DMS114 treated with DMSO at 0.1 percent for 48 hours (cell line): Measurements from ENCODE around the gene FAM117B.
"Not testable (repeated sequence)": the region's sequence is repeated elsewhere in the genome, so short reads cannot be mapped to it uniquely, and the experiment has no call there.

Experiments
- DNase-seq: peaks from one replicate; lab custom pipeline; 2025; ENCODE audit not compliant: unreplicated experiment; lab: John Stamatoyannopoulos, UW

FAM117B gene

GRCh38 chr2:202700075-202700901, 65.5 kb downstream of the FAM117B start:
- no peak for DNase-seq

- no peak for DNase-seq
Measured at GRCh38 chr2:202703091-202703490, 68.3 kb downstream of the FAM117B start.

GRCh38 chr2:202704248-202704647, 69.5 kb downstream of the FAM117B start:
- DNase-seq = no peak

- DNase-seq = no peak
Measured at GRCh38 chr2:202705446-202706020, 70.8 kb downstream of the FAM117B start.

- DNase-seq = not testable (repeated sequence)
Measured at GRCh38 chr2:202714971-202715935, 80.5 kb downstream of the FAM117B start.

- DNase-seq = no peak
Measured at GRCh38 chr2:202716114-202716718, 81.4 kb downstream of the FAM117B start.

- DNase-seq = no peak
Measured at GRCh38 chr2:202716953-202717597, 82.3 kb downstream of the FAM117B start.

- DNase-seq = no peak
Measured at GRCh38 chr2:202717598-202718310, 83.0 kb downstream of the FAM117B start.

GRCh38 chr2:202718614-202719013, 83.8 kb downstream of the FAM117B start:
- DNase-seq = no peak

- DNase-seq = no peak
Measured at GRCh38 chr2:202720226-202720625, 85.5 kb downstream of the FAM117B start.

GRCh38 chr2:202721621-202722020, 86.9 kb downstream of the FAM117B start:
- DNase-seq = no peak

- no peak for DNase-seq
Measured at GRCh38 chr2:202723746-202724145, 89.0 kb downstream of the FAM117B start.

- no peak for DNase-seq
Measured at GRCh38 chr2:202726070-202726469, 91.3 kb downstream of the FAM117B start.

- DNase-seq = no peak
Measured at GRCh38 chr2:202736826-202737225, 102.1 kb downstream of the FAM117B start.

GRCh38 chr2:202743613-202744012, 108.8 kb downstream of the FAM117B start:
- no peak for DNase-seq

- no peak for DNase-seq
Measured at GRCh38 chr2:202749477-202749876, 114.7 kb downstream of the FAM117B start.

- DNase-seq = no peak
Measured at GRCh38 chr2:202750763-202751427, 116.1 kb downstream of the FAM117B start.

- DNase-seq = no peak
Measured at GRCh38 chr2:202752071-202752470, 117.3 kb downstream of the FAM117B start.

- no peak for DNase-seq
Measured at GRCh38 chr2:202754936-202755335, 120.2 kb downstream of the FAM117B start.
